Measurements from ENCODE around the gene MAT2A. TPM values are rescaled to one million over a fixed set of nuclear protein-coding genes. Genes with fewer than 3 reads are reported as not detected.

Gene MAT2A
- total RNA-seq, 2 donors from 2014 or later, result 230 to 475 TPM

DNA sequence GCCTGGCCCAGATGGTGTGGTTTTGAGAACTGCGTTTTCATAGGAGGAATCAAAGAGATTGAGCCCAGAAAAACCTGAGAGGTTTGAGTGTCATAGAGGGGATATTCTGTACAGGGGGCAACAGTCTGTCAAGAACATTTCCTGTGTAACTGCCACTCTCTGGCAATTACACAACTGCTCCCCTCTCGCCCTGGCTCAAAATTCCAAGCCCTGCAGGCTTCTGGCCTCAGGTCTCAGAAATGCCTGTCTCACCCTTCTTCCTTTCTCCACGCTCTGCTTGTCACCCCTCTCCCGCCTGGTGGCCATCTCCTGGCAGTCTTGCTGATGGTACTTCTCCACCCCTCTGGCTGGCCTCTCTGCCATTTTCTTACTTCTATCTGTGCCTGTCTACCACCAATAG lies 49.3 kb downstream of the MAT2A start:
- Histone ChIP-seq H3K9me3 (no peaks in the 10 kb centered on the region), H3K27ac (peak overlapping the region; percentile 80 to 90), H3K36me3 (no peaks in the 10 kb centered on the region), H3K4me1 (ENCODE audit: control insufficient read depth in 1 of 2, low read depth in 2 of 2) (peaks cover 63 to 90% of the 10 kb centered on the region in 2 donors), H3K4me3 (no peak overlapping the region), H3K27me3 (replicated peaks; ENCODE audit: insufficient read depth) (no peaks in the 10 kb centered on the region)
- DNase-seq (ENCODE audit: low spot score) (no peak), ATAC-seq (ENCODE audit: insufficient number of reproducible peaks, low FRiP score, low read depth) (no peak)
- TF ChIP-seq, protein P1, sequence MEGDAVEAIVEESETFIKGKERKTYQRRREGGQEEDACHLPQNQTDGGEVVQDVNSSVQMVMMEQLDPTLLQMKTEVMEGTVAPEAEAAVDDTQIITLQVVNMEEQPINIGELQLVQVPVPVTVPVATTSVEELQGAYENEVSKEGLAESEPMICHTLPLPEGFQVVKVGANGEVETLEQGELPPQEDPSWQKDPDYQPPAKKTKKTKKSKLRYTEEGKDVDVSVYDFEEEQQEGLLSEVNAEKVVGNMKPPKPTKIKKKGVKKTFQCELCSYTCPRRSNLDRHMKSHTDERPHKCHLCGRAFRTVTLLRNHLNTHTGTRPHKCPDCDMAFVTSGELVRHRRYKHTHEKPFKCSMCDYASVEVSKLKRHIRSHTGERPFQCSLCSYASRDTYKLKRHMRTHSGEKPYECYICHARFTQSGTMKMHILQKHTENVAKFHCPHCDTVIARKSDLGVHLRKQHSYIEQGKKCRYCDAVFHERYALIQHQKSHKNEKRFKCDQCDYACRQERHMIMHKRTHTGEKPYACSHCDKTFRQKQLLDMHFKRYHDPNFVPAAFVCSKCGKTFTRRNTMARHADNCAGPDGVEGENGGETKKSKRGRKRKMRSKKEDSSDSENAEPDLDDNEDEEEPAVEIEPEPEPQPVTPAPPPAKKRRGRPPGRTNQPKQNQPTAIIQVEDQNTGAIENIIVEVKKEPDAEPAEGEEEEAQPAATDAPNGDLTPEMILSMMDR (IDR thresholded peaks at IDR 0.05), result no peak

DNA sequence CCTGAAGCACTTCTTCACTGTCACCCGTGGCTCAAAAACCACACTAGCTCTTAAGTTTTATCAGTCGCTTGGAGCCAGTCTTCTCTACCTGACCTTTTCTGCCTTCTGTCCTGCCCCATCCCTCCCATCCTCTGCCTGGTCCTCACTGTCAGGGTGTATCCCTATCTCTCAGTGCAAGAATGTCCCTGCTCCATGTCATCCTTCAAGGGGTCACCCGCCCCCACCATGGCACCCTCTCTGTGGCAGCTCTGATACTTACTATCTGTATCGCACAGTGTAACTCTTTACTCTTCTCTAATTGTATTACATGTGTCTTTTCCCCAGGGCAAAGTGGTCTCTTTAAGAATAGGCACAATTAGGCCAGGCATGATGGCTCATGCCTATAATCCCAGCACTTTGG lies 49.7 kb downstream of the MAT2A start:
- H3K9me3 ChIP-seq, result no peaks in the 10 kb centered on the region
- H3K36me3 ChIP-seq, result no peaks in the 10 kb centered on the region
- H3K4me1 ChIP-seq (ENCODE audit: control insufficient read depth in 1 of 2, low read depth in 2 of 2), result peaks cover 63 to 90% of the 10 kb centered on the region in 2 donors
- H3K4me3 ChIP-seq, result no peak overlapping the region
- DNase-seq (ENCODE audit: low spot score), result no peak
- H3K27ac ChIP-seq, result peak overlapping the region; percentile 80 to 90
- no peak for ATAC-seq (ENCODE audit: insufficient number of reproducible peaks, low FRiP score, low read depth)
- no peaks in the 10 kb centered on the region for H3K27me3 ChIP-seq (replicated peaks; ENCODE audit: insufficient read depth)
- TF ChIP-seq, protein P1 (IDR thresholded peaks at IDR 0.05), result no peak

DNA sequence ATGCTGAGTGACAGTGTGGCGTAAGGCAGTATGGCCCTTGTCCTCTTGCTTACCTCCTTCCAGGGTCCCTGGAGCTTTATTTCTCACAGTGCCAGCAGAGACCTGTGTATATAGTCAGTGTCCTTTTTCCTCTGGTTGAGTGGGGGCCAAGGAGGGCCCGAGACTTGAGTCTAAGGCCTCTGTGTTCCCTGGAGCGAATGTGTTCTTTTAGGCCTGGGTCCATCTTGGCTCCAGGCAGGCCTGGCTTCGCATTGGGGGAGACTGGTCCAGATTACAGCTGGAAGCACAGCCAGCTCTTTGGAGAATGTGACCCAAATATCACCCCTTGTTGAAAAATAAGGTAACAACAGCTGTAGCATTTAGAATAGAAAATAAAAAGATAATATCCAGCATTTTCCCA lies 50.2 kb downstream of the MAT2A start:
- H3K27me3 ChIP-seq (replicated peaks; ENCODE audit: insufficient read depth), result no peaks in the 10 kb centered on the region
- DNase-seq (ENCODE audit: low spot score) (no peak), ATAC-seq (ENCODE audit: insufficient number of reproducible peaks, low FRiP score, low read depth) (no peak)
- peak overlapping the region; percentile 80 to 90 for H3K27ac ChIP-seq
- peaks cover 62 to 87% of the 10 kb centered on the region in 2 donors for H3K4me1 ChIP-seq (ENCODE audit: control insufficient read depth in 1 of 2, low read depth in 2 of 2)
- TF ChIP-seq, protein P1 (IDR thresholded peaks at IDR 0.05), result no peak
- H3K9me3 ChIP-seq, result no peaks in the 10 kb centered on the region
- H3K4me3 ChIP-seq, result no peak overlapping the region
- no peaks in the 10 kb centered on the region for H3K36me3 ChIP-seq

DNA sequence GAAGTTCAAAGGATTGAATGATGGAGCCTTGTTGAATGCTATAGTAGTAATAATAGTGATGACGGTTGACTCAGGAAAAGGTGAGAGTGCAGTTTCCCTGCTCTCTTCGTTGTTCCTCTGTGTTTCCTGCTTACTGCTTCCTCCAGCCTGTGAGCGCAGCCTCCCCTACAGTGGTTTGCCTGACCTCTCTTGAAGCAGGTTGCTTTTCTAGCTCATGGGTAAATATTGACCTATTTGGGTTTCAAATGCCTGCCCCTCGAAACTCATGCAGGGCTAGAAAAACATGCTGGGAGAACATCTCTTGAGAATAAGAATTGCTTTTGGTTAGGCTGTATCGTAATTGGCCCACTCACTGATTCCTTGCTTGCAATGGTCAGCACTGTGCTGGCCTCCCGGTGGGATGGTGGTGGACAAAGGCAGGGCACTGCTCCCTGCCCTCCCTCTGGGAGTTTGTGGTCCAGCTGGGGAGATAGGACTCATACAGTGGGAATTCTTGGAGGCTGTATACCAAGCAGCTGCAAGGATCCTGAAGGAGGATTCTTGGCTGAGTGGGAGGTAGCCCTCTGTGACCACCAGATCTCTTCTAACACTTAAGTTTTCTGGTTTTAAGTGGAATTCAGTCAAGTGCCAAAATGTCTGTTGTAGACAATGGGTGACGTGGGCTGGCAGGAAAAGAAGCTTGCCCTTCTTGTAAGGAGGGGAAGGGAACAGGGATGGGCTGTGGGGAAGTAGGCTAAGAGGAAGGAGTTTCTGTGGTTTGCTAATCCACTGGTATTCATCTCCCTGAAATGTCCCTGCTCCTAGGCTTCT lies 51.2 kb downstream of the MAT2A start:
- Histone ChIP-seq H3K9me3 (no peaks in the 10 kb centered on the region), H3K27me3 (replicated peaks; ENCODE audit: insufficient read depth) (no peaks in the 10 kb centered on the region), H3K4me1 (ENCODE audit: control insufficient read depth in 1 of 2, low read depth in 2 of 2) (peaks cover 63 to 86% of the 10 kb centered on the region in 2 donors), H3K4me3 (no peak overlapping the region), H3K27ac (peak overlapping the region; percentile 80 to 90), H3K36me3 (no peaks in the 10 kb centered on the region)
- TF ChIP-seq, protein P1 (IDR thresholded peaks at IDR 0.05), result no peak
- DNase-seq (ENCODE audit: low spot score) (no peak), ATAC-seq (ENCODE audit: insufficient number of reproducible peaks, low FRiP score, low read depth) (no peak)

DNA sequence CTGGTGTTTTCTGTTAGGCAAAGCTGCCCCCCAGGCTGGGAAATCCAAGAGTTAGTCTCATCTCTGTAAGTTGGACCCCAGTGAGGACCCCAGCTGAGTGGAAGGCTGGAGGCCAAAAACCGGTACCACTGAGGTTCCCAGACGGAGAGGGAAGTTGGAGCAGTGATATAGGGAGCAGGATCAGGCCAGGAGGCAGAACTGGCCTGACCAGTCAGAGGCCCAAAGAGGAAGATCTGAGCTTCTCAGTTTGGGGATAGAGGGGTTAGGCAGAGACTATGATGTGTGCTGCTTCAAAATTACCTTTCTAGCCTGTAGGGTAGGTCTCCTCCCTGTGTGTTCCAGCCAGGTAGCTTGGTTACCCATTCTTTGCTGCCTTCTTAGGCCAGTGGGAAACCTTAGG lies 52.0 kb downstream of the MAT2A start:
- H3K27ac ChIP-seq, result peak overlapping the region; percentile 80 to 90
- ATAC-seq (ENCODE audit: insufficient number of reproducible peaks, low FRiP score, low read depth) (no peak), DNase-seq (ENCODE audit: low spot score) (no peak)
- peaks cover 57 to 79% of the 10 kb centered on the region in 2 donors for H3K4me1 ChIP-seq (ENCODE audit: control insufficient read depth in 1 of 2, low read depth in 2 of 2)
- H3K9me3 ChIP-seq, result no peaks in the 10 kb centered on the region
- H3K36me3 ChIP-seq, result no peaks in the 10 kb centered on the region
- H3K4me3 ChIP-seq, result no peak overlapping the region
- H3K27me3 ChIP-seq (replicated peaks; ENCODE audit: insufficient read depth), result no peaks in the 10 kb centered on the region
- TF ChIP-seq, protein P1 (IDR thresholded peaks at IDR 0.05), result no peak

All from thoracic aorta (tissue), 2 donors.